ENCODE data around the gene DHX35.
A peak's percentile ranks its signal among the peaks of the same experiment; 100 is the strongest.
"Not testable (repeated sequence)": the region's sequence is repeated elsewhere in the genome, so short reads cannot be mapped to it uniquely, and the experiment has no call there.

Gene DHX35

GRCh38 chr20:38982291-38982690 is 20.1 kb downstream of the DHX35 start:
- no peak for DNase-seq

- no peak for DNase-seq
Observed at GRCh38 chr20:38985060-38985459, 22.9 kb downstream of the DHX35 start.

- DNase-seq = no peak
Observed at GRCh38 chr20:38985603-38986170, 23.5 kb downstream of the DHX35 start.

GRCh38 chr20:38986663-38987062 is 24.5 kb downstream of the DHX35 start:
- DNase-seq = no peak

DNA sequence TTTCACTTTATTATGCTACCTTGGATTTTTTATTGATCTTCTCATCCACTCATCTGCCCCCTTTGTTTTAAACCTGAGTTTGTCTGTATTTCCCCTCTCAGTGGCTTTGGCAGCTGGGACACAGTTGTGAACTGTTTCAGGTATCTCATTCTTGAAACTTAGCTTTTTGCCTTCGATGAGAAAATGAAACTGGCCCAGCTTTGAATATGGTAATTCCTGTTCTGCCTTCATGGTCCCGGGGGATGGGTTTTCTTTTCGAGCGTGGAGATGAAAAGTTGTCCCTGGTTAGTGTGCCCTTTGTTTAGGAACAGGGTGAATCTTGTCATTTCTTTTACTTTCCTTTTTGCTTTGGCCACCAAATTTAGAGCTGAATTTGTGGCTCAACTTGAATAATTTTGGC is 25.6 kb downstream of the DHX35 start:
- no peak for DNase-seq

DNA sequence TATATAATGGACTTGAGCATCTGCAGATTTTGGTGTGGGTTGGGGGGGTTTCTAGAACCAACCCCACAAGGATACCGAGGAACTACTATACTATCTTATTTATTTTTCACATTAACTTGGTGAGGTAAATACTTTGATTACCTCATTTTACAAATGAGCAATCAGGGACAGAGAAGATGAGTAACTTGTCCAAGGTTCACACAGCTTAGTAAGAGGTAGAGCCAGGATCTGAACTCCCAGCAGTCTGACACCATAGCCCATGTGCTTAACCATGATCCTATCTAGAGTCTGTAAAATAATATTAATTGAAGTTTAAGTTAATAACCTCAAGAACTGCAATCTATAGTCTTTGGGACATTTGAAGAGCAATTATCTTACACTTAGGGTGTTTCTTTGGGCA is 28.6 kb downstream of the DHX35 start:
- DNase-seq = no peak

DNA sequence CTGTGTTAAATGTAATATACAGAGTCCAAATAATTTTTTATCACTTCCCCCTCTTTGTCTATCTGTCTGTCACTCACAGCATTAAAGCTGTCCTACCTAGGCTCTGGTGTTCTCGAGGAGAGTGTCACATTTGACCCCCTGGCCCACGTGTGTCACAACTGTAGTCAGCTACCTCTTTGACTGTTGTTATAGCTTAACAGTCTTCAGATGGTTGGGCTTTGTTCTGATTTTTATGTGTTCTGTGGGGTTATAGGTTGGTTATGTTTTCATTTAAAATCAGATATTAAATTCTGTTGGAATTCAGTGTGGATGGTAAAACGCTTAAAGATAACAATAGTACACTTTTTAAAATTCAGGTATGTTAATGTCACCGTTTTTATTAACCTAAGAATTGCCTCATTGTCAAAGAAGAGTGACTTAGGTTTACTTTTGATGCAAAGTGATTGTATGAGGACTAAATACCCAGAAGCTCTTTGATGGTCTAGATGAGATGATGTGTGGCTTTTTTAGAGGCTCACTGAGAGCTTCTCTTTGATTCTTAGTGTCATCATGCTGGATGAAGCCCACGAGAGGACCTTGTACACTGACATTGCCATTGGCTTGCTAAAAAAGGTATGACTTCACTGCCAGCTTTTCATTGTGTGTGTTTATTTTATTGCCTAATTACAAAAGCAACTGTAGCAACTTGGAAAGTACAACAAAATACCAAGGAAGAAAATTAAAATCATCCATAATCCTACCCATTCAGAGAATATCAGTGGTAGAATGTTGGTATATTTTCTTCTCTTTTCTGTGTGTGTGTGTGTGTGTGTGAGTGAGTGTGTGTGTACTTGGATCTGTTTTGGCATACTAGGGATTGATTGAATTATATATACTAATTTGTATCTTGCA is 29.9 kb downstream of the DHX35 start:
- no peak for DNase-seq

DNA sequence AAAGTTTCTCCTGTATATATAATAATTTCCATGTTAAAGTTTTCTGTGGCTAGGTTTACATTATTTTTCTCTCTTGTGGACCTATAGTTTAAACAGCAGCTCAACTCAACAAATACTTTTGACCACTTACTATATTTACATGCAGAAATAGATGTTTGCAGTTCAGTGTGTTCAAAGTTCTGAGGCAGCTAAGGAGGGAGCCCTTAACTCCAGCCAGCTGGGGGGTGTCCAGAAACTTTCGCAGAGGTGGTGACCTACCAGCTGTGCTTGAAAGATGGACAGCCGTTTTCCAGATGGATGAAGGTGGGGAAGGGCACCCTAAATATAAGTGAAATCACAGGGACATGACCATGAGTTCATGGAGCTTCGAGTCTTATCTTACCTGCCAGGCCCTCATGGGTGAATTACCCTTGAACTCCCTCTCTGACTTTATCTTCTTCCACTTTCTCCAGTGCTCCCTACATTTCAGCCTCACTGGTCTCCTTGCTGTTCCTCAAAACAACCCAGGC is 33.4 kb downstream of the DHX35 start:
- no peak for DNase-seq

- not testable (repeated sequence) for DNase-seq
Observed at GRCh38 chr20:38996866-38997265, 34.7 kb downstream of the DHX35 start.

DNA sequence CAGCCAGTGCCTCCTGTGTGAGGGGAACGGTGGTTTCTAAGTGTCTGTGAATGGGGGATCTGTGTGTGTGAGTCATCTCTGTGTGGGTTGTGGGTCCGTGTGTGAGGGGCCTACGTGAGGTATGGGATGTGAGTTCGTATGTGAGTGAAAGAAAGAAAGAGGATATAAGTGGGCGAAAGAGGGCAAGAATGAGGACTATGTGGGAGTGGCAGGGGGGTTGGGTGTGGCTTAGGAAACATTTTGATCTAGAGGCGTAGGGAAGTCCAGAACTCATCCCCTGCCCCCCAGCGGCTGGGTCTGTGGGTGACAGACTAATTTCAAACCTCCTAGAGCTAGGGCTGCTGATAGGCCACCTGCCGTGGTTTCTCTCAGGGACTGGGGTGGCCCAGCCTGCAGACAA is 35.5 kb downstream of the DHX35 start:
- no peak for DNase-seq

DNA sequence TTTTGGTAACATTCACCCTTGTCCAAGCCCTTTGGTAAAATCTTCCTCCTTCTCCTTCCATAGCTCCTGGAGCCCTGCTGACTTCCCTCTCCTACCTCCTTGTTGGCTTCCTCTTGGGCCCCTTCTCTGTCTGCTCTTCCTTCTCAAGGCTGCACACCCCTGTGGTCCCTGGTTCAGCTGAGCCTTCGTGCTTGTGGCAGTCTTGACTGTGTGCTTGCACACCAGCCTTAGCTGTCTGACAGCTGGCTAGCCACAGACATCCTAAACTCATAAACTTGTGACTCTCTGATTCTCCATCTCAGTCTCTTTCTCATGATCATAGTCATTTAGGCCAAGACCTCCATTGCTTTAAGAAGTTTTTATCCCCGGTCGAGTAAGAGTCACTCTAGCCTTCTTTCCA is 37.1 kb downstream of the DHX35 start:
- no peak for DNase-seq

DNA sequence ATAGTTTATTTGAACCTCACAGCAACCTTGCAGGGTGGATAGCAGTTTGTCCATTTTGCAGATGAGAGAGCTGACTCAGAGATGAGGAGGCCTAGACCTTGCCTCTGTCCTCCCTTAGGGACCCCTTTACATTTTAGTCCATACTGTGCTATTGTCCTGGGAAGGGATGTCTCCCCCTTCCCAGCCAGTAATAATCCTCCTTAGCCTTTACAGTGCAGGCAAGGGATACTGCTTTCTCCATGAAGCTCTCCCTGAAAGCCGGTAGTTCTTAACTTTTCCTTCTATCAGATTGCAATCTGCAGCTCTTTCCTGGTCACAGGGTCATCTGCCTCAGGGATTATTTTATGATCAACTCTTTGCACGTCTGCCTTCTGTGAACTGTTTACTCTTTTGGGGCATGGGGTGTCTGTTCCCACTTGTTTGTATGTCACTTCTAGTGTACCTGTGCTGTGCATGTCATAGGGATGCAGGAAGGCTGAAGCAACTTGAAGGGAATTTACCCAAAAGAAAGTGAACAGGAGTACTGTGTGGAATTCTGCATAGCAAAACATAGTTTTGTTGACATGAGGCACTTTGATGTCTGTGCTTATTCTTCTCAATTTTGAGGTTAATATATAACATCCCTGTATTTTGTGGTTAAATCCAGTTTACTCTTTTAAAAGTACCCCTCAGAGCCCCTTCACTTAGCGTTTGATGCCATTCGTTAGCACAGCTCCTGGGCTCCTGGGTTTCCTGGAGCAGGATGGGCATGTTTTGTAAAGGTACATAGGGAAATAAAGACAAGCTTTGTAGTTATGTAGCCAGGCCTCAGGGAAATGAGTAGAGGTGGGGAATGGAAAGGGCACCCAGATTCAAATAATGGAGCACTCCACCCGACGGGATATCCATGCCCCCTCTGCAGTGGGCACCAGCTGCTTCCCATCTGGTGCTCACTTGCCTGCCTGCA is 38.1 kb downstream of the DHX35 start:
- DNase-seq = no peak

DNA sequence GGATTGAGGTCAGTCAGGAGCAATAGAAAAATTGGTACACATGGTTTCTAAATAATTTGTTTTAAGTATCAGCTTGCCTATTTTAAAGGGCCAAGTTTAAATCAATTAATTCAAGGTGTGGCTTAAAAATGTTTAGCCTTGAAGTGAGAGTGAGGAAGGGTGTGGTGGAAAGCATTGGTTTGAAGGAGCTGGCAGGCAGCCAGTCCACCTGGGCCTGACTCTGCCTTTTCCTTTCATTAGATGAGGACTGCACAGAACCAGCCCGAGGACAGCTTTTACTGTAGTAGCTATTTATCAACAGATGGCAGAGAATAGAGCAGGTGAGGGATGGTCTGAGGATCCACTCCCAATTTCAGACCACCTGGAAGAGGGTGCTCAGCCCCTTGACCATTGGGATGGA is 42.4 kb downstream of the DHX35 start:
- DNase-seq = peak; percentile 36

DNA sequence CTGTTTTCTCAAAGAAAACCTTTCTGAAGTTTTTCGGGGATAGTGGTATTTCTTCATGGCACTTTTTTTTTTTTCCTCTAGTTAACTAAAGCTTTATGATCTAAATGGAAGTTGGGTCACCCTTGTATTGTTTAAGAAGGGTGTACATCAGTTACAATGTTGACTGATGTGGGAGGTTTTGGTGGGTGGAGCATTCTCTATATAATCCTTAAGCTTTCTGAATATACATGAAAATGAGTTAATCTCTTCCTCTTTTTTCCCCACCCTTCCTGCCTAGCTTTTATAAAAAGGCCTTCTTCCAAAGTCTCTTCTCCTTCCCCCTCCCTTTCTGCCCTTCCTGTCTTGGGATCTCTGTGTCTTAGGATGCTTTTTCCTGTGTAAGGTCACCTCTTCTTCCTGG is 47.2 kb downstream of the DHX35 start:
- DNase-seq = no peak

GRCh38 chr20:39010496-39010895 is 48.4 kb downstream of the DHX35 start:
- no peak for DNase-seq

GRCh38 chr20:39013662-39014109 is 51.5 kb downstream of the DHX35 start:
- DNase-seq = no peak

- DNase-seq = no peak
Observed at GRCh38 chr20:39016041-39016440, 53.9 kb downstream of the DHX35 start.

DNA sequence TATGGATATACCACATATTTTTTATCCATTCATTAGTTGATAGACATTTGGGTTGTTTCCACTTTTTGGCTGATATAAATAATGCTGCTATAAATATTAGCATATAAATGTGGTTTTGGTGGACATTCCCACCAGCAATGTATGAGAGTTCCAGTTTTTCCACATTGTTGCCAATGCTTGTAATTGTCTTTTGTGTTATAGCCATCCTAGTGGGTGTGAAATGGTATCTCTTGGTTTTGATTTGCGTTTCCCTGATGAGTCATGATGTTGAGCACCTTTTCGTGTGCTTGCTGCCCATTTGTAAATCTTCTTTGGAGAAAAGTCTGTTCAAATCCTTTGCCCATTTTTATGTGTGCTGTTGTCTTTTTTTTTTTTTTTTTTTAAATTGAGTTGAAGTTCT is 54.4 kb downstream of the DHX35 start:
- DNase-seq = no peak

DNA sequence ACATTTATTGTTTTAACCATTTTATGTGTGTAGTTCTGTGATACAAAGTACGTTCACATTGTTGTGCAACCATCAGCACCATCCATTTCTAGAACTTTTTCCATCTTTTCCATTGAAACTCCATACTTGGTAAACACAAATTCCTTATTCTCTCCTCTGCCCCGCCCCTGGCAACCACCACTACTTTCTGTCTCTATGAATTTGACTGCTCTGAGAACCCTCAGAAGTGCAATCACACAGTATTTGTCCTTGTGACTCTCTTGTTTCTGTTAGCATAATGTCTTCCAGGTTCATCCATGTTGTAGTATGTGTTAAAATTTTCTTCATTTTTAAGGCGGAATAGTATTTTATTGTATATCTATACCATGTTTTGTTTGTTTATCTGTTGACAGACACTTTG is 56.9 kb downstream of the DHX35 start:
- DNase-seq = no peak

DNA sequence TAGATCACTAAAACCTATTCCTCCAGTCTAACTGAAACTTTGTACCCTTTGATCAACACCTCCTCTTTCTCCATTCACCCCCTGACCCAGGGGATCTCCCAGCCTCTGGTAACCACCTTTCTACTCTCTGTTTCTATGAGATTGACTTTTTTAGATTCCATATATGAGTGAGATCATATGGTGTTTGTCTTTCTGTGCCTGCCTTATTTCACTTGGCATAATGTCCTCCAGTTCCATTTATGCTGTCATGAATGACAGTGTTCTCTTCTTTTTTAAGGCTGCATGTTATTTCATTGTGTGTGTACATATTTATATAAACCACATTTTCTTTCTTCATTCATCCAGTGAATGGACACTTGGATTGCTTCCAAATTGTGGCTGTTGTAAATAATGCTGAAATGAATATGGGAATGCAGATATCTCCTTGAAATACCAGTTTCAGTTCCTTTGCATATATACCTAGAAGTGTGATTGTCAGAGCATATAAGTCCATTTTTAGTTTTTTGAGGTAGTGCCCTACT is 57.7 kb downstream of the DHX35 start:
- no peak for DNase-seq

- DNase-seq = no peak
Observed at GRCh38 chr20:39021748-39022147, 59.6 kb downstream of the DHX35 start.

- no peak for DNase-seq
Observed at GRCh38 chr20:39025883-39026282, 63.7 kb downstream of the DHX35 start.

GRCh38 chr20:39029364-39029763 is 67.2 kb downstream of the DHX35 start:
- DNase-seq = no peak

Data from activated effector memory CD4-positive, alpha-beta T cell treated with Interleukin-2 at 50 U/mL for 16 hours (primary cell).